Right kidney (tissue), 1 donor: ENCODE results near the gene FAM83D.
"Not testable (repeated sequence)": the region's sequence is repeated elsewhere in the genome, so short reads cannot be mapped to it uniquely, and the experiment has no call there.

Source experiments
- DNase-seq: peaks from one replicate; pipeline ENCODE4 v3.0.0-alpha.2; 2016

FAM83D gene

GRCh38 chr20:38934530-38934929, 8.3 kb downstream of the FAM83D start:
- no peak for DNase-seq

GRCh38 chr20:38935285-38935684, 9.1 kb downstream of the FAM83D start:
- no peak for DNase-seq

GRCh38 chr20:38935967-38936407, 9.8 kb downstream of the FAM83D start:
- DNase-seq: no peak

GRCh38 chr20:38937000-38937399, 10.8 kb downstream of the FAM83D start:
- no peak for DNase-seq

- no peak for DNase-seq
Observed at GRCh38 chr20:38937978-38938473, 11.8 kb downstream of the FAM83D start.

GRCh38 chr20:38939686-38940085, 13.5 kb downstream of the FAM83D start:
- DNase-seq: no peak

- no peak for DNase-seq
Observed at GRCh38 chr20:38940644-38941043, 14.4 kb downstream of the FAM83D start.

GRCh38 chr20:38941726-38942389, 15.6 kb downstream of the FAM83D start:
- DNase-seq: no peak

GRCh38 chr20:38945012-38945411, 18.8 kb downstream of the FAM83D start:
- DNase-seq: no peak

- no peak for DNase-seq
Observed at GRCh38 chr20:38946836-38947235, 20.6 kb downstream of the FAM83D start.

- no peak for DNase-seq
Observed at GRCh38 chr20:38947931-38948362, 21.7 kb downstream of the FAM83D start.

GRCh38 chr20:38950254-38950653, 24.0 kb downstream of the FAM83D start:
- DNase-seq: no peak

- DNase-seq: no peak
Observed at GRCh38 chr20:38951611-38952010, 25.4 kb downstream of the FAM83D start.

GRCh38 chr20:38952153-38952552, 25.9 kb downstream of the FAM83D start:
- no peak for DNase-seq

- DNase-seq: no peak
Observed at GRCh38 chr20:38953630-38954340, 27.6 kb downstream of the FAM83D start.

- DNase-seq: no peak
Observed at GRCh38 chr20:38957235-38957876, 31.1 kb downstream of the FAM83D start.

- no peak for DNase-seq
Observed at GRCh38 chr20:38957915-38958485, 31.8 kb downstream of the FAM83D start.

- DNase-seq: not testable (repeated sequence)
Observed at GRCh38 chr20:38960187-38960687, 34.0 kb downstream of the FAM83D start.

- no peak for DNase-seq
Observed at GRCh38 chr20:38961530-38962043, 35.4 kb downstream of the FAM83D start.

- DNase-seq: peak; percentile 94
Observed at GRCh38 chr20:38962044-38962927, 36.1 kb downstream of the FAM83D start, which contains the start of gene DHX35. Gene DHX35, plus strand, starts transcription at chr20:38962344. Its CDS starts 24 bp downstream, at chr20:38962368.

GRCh38 chr20:38962928-38963401, 36.7 kb downstream of the FAM83D start:
- no peak for DNase-seq
